DOHH2 (cell line): ENCODE data around the gene ARHGEF16.

Source experiments
- H3F3A ChIP-seq: fragments of 200-600 bp; sonication (generic), shearing (Covaris generic); 2 replicates; pipeline ENCODE4 v1.6.0; 2016; ENCODE audit warnings: antibody characterized with exemption, mild to moderate bottlenecking; ENCODE audit not compliant: control insufficient read depth, insufficient read depth
- H3K27ac ChIP-seq: fragments of 200-600 bp; sonication (generic); 2 replicates; pipeline ENCODE4 v1.5.1; 2014; ENCODE audit warnings: low read depth, mild to moderate bottlenecking, low read length, moderate library complexity
- H3K27me3 ChIP-seq: fragments of 200-600 bp; sonication (generic); 2 replicates; pipeline ENCODE4 v1.6.1; 2014; ENCODE audit warnings: mild to moderate bottlenecking, low read length, mixed read lengths; ENCODE audit not compliant: control insufficient read depth
- H3K36me3 ChIP-seq: fragments of 200-600 bp; sonication (generic); 2 replicates; pipeline ENCODE4 v1.6.1; 2014; ENCODE audit warnings: mild to moderate bottlenecking, low read length, moderate library complexity, mixed read lengths; ENCODE audit not compliant: control insufficient read depth
- H3K4me1 ChIP-seq: fragments of 200-600 bp; sonication (generic); 2 replicates; pipeline ENCODE4 v1.6.1; 2014; ENCODE audit warnings: mild to moderate bottlenecking, low read length, mixed read lengths; ENCODE audit not compliant: control insufficient read depth
- H3K4me2 ChIP-seq: fragments of 200-600 bp; sonication (generic); 2 replicates; pipeline ENCODE4 v1.6.0; 2014; ENCODE audit warnings: mild to moderate bottlenecking, low read length, moderate library complexity
- H3K4me3 ChIP-seq: fragments of 200-600 bp; sonication (generic); 2 replicates; pipeline ENCODE4 v1.5.1; 2014; ENCODE audit warnings: mild to moderate bottlenecking, low read length, mixed read lengths
- H3K79me2 ChIP-seq: fragments of 200-600 bp; sonication (generic); 2 replicates; pipeline ENCODE4 v1.6.1; 2014; ENCODE audit warnings: mild to moderate bottlenecking, low read length, mixed read lengths; ENCODE audit not compliant: control insufficient read depth
- H3K9me2 ChIP-seq: fragments of 200-600 bp; sonication (generic); replicated peaks from 2 replicates; pipeline ENCODE4 v1.6.1; 2014; ENCODE audit warnings: mild to moderate bottlenecking, low read length, mixed read lengths; ENCODE audit not compliant: control insufficient read depth
- H3K9me3 ChIP-seq: fragments of 200-600 bp; sonication (generic); 2 replicates; pipeline ENCODE4 v1.6.1; 2014; ENCODE audit warnings: antibody characterized with exemption, low read length, mixed read lengths; ENCODE audit not compliant: control insufficient read depth, insufficient read depth
- H4K20me1 ChIP-seq: fragments of 200-600 bp; sonication (generic); 2 replicates; pipeline ENCODE4 v1.6.0; 2014; ENCODE audit warnings: low read depth, mild to moderate bottlenecking, antibody characterized with exemption, low read length, moderate library complexity; ENCODE audit not compliant: control insufficient read depth, insufficient read depth
- EZH2phosphoT487 ChIP-seq: fragments of 200-600 bp; sonication (generic); IDR thresholded peaks from 2 replicates; pipeline ENCODE4 v1.6.1; 2017; ENCODE audit warnings: borderline replicate concordance, mild to moderate bottlenecking, antibody characterized with exemption, low read length, moderate library complexity, mixed read lengths
- TF ChIP-seq, protein P1 (sequence below): fragments of 200-600 bp; sonication (generic); IDR thresholded peaks from one replicate; pipeline ENCODE4 v1.5.1; 2014; ENCODE audit warnings: antibody characterized with exemption, mild to moderate bottlenecking, low read depth, low read length; ENCODE audit not compliant: poor library complexity, severe bottlenecking

The ARHGEF16 gene

DNA sequence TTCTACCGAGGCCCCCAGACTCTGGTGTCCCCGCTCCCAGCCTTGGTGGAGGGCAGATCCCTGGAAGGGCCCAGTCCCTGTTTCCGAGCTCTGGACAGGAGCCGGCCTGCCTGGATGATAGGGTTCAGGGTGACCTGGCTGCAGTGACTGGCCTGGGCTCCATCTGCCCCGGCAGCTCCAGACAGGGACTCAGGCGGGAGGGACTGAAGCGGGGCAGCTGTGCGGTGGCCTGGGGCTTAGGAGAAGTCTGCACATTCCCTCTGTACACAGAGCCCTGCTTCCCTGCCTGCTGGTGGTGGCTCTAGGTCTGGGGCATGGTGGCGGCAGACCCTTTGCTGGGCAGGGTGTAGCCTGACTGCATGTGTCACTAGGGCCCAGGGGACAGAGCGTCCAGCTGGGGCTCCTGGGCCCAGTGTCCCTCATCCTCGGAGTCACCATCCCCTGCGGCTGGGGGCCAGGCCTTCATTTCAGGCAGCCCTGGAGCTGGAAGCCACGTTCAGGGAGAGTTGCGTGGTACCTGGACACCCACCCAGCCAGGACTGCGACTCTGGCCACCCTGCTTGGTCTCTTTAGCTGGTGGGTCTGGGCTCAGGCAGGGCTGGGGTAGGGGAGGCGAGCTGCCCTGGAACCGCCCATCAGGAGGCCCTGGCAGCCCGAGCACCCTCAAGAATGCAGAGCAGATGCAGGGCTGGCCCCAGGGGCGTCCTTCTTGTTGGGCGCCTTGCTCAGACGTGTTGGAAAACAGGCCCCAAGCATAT, 9.6 kb downstream of the ARHGEF16 start:
- Histone ChIP-seq H4K20me1 (no peaks in the 10 kb centered on the region), H3K4me2 (no peak overlapping the region), H3F3A (no peaks in the 10 kb centered on the region), H3K9me2 (no peaks in the 10 kb centered on the region), H3K36me3 (no peaks in the 10 kb centered on the region), H3K27ac (no peak overlapping the region), H3K27me3 (no peaks in the 10 kb centered on the region), H3K4me3 (no peak overlapping the region), H3K79me2 (no peaks in the 10 kb centered on the region), H3K9me3 (no peaks in the 10 kb centered on the region), H3K4me1 (no peaks in the 10 kb centered on the region)
- TF ChIP-seq, protein P1, sequence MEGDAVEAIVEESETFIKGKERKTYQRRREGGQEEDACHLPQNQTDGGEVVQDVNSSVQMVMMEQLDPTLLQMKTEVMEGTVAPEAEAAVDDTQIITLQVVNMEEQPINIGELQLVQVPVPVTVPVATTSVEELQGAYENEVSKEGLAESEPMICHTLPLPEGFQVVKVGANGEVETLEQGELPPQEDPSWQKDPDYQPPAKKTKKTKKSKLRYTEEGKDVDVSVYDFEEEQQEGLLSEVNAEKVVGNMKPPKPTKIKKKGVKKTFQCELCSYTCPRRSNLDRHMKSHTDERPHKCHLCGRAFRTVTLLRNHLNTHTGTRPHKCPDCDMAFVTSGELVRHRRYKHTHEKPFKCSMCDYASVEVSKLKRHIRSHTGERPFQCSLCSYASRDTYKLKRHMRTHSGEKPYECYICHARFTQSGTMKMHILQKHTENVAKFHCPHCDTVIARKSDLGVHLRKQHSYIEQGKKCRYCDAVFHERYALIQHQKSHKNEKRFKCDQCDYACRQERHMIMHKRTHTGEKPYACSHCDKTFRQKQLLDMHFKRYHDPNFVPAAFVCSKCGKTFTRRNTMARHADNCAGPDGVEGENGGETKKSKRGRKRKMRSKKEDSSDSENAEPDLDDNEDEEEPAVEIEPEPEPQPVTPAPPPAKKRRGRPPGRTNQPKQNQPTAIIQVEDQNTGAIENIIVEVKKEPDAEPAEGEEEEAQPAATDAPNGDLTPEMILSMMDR, result no peak
- TF ChIP-seq EZH2phosphoT487, result no peak

DNA sequence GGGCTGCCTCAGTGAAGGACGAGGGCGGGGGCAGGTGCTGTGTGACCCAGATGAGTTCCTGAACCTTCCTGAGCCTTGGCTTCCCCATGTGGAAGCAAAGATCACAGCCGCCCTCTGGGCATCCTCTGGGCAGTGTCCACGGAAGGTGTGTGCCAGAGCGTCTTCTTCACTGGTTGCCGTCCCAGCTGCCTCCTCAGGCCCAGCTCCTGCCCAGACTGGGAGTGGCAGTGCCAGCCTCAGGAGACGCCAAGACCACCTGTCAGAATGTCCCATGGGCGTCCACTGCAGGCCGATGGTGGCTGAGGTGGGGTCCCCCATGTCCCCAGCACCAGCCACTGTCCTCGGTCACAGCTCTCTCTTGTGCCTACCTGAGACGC, 10.2 kb downstream of the ARHGEF16 start:
- Histone ChIP-seq H3K79me2 (no peaks in the 10 kb centered on the region), H4K20me1 (no peaks in the 10 kb centered on the region), H3K27me3 (no peaks in the 10 kb centered on the region), H3K4me2 (no peak overlapping the region), H3F3A (no peaks in the 10 kb centered on the region), H3K27ac (no peak overlapping the region), H3K9me2 (no peaks in the 10 kb centered on the region), H3K4me3 (no peak overlapping the region), H3K36me3 (no peaks in the 10 kb centered on the region), H3K9me3 (no peaks in the 10 kb centered on the region), H3K4me1 (no peaks in the 10 kb centered on the region)
- no peak for TF ChIP-seq EZH2phosphoT487
- TF ChIP-seq, protein P1, result no peak

- no peaks in the 10 kb centered on the region for H3K4me1 ChIP-seq
- TF ChIP-seq, protein P1, result no peak
- no peak for TF ChIP-seq EZH2phosphoT487
- no peak overlapping the region for H3K27ac ChIP-seq
Measured at GRCh38 chr1:3465091-3465934, 10.8 kb downstream of the ARHGEF16 start.

More at GRCh38 chr1:3465091-3465934, 10.8 kb downstream of the ARHGEF16 start:
- H3K4me2 ChIP-seq, result no peak overlapping the region
- H4K20me1 ChIP-seq, result no peaks in the 10 kb centered on the region
- no peaks in the 10 kb centered on the region for H3F3A ChIP-seq
- no peaks in the 10 kb centered on the region for H3K36me3 ChIP-seq
- no peak overlapping the region for H3K4me3 ChIP-seq
- no peaks in the 10 kb centered on the region for H3K9me2 ChIP-seq
- H3K79me2 ChIP-seq, result no peaks in the 10 kb centered on the region
- H3K9me3 ChIP-seq, result no peaks in the 10 kb centered on the region
- no peaks in the 10 kb centered on the region for H3K27me3 ChIP-seq
